Measurements from ENCODE around the gene HOXD8. TPM values are rescaled to one million over a fixed set of nuclear protein-coding genes. Genes with fewer than 3 reads are reported as not detected.

HOXD8 gene
- total and polyA plus RNA-seq, 9 of the 15 experiments (the other 6 are each of a cell fraction or from before 2014, with no cell fraction given), result 0.04 to 0.15 TPM; not detected in 7

GRCh38 chr2:176096986-176097819, 32.3 kb upstream of the HOXD8 start (continued):
- no peak for TF ChIP-seq STAT6 (CRISPR knock-in tag; IDR thresholded peaks at IDR 0.05)
- TF ChIP-seq ID3 (CRISPR knock-in tag; IDR thresholded peaks at IDR 0.05), result no peak
- TF ChIP-seq ID3 (tag; IDR thresholded peaks at IDR 0.05), result no peak
- TF ChIP-seq SOX6 (IDR thresholded peaks at IDR 0.05), result no peak
- TF ChIP-seq XRCC3 (IDR thresholded peaks at IDR 0.05), result no peak
- TF ChIP-seq PTTG1 (tag; IDR thresholded peaks at IDR 0.05; ENCODE audit: low read depth), result no peak
- peak; percentile 65; the same call in 1 of the 2 replicates for TF ChIP-seq REST (IDR thresholded peaks at IDR 0.05; ENCODE audit: borderline replicate concordance)
- no peak for TF ChIP-seq REST (CRISPR knock-in tag; IDR thresholded peaks at IDR 0.05; ENCODE audit: low read depth)
- TF ChIP-seq ZKSCAN8 (CRISPR knock-in tag; IDR thresholded peaks at IDR 0.05), result no peak
- TF ChIP-seq GMEB1 (CRISPR knock-in tag; IDR thresholded peaks at IDR 0.05), result no peak
- TF ChIP-seq MEIS2 (IDR thresholded peaks at IDR 0.05; ENCODE audit: partially characterized antibody), result no peak
- no peak for TF ChIP-seq CHD2 (IDR thresholded peaks at IDR 0.05; ENCODE audit: low read depth, low read length)
- no peak for TF ChIP-seq ZNF239 (CRISPR knock-in tag; IDR thresholded peaks at IDR 0.05)
- no peak for TF ChIP-seq TCFL5 (CRISPR knock-in tag; conservative IDR thresholded peaks at IDR 0.05)
- no peak for TF ChIP-seq GABPA (tag; conservative IDR thresholded peaks at IDR 0.05; ENCODE audit: low read depth)

Measured in K562 (cell line).